GM13977 (cell line): Measurements from ENCODE around the gene C12orf75.
A peak's percentile ranks its signal among the peaks of the same experiment; 100 is the strongest.

Source experiments
- DNase-seq: peaks from one replicate; pipeline ENCODE4 v3.0.0; 2012; ENCODE audit warnings: low spot score
- CTCF ChIP-seq: IDR thresholded peaks from 2 replicates; pipeline ENCODE4 v1.5.1; 2012; ENCODE audit warnings: mild to moderate bottlenecking, control low read depth; ENCODE audit not compliant: insufficient read depth; ENCODE audit errors: extremely low read depth, missing control alignments
- in situ Hi-C: fragments of 300-500 bp; cut with MboI; formaldehyde crosslinking; loops from one replicate; pipeline ENCODE4 v1.12.0; 2022; ENCODE audit warnings: low sequenced_read_pairs, low pct_unique_long_range_greater_than_20kb, mixed read lengths, inconsistent platforms; ENCODE audit not compliant: unreplicated experiment

Gene C12orf75

DNA sequence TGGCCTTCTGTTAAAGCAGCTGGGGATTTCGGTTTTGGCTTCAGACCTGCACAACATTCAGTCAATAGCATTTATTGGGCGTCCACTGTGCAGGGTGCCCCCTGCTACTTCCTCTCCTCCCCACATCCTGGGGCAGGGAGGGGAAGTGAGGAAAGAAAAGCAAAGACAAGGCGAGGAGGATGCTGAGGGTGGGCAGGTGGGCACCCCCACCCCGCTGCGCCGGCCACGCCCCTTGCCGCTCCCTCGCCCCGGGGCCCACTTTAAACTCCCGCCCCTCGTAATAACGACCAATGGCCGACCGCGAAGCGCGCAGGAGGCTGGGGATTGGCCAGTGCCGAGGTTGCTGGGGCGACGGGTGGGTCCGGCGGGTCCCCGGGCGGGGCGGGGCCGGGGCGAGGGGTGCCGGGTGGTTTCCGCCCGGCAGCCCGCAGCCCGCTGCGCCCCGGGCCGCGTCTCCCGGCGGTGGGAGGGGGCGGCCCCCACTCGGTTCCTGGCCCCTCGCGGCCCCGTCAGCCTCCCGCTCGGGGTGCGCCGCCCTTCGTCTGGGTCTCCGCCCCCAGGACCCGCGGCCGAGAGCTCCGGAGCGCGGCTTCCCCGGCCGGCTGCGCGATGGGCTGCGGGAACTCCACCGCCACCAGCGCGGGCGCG lies at the start of gene C12orf75:
Gene C12orf75, plus strand, starts transcription at position 409 of the 648 bp plus-strand sequence. Its CDS starts 201 bp downstream, at position 610.
- in situ Hi-C loops, result no loop called here
- peak; percentile 94 for DNase-seq
- no peak for TF ChIP-seq CTCF

GRCh38 chr12:105280966-105281693 lies 49.4 kb upstream of the C12orf75 start:
- TF ChIP-seq CTCF, result no peak
- DNase-seq, result no peak
- in situ Hi-C loops, result loop anchor here (25.0 kb wide), 1 partner anchor 106 kb away; no protein-coding TSS in a partner anchor

DNA sequence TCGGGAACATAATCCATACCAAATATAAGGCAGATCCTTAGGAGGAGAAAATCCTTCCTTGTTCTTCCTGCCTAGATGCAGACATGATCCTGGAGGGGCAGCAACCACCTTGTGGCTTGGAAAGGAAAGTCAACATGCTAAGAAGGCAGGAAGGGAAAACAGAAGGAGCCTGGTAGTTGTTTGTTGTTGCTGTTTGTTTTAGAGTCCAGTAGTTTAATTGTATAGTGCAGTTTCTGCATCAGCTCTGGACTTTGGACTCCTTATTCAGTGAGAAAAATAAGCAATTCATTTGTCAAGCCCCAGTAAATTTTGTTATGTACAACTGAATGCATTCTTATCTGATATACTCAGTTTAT lies 48.8 kb upstream of the C12orf75 start:
- DNase-seq, result no peak
- in situ Hi-C loops, result loop anchor here (25.0 kb wide), 1 partner anchor 106 kb away; no protein-coding TSS in a partner anchor

GRCh38 chr12:105285378-105285777 lies 45.1 kb upstream of the C12orf75 start:
- no peak for TF ChIP-seq CTCF
- DNase-seq, result no peak
- in situ Hi-C loops, result loop anchor here (25.0 kb wide), 1 partner anchor 102 kb away; no protein-coding TSS in a partner anchor

More for the DNA sequence above, 48.8 kb upstream of the C12orf75 start:
- no peak for TF ChIP-seq CTCF

DNA sequence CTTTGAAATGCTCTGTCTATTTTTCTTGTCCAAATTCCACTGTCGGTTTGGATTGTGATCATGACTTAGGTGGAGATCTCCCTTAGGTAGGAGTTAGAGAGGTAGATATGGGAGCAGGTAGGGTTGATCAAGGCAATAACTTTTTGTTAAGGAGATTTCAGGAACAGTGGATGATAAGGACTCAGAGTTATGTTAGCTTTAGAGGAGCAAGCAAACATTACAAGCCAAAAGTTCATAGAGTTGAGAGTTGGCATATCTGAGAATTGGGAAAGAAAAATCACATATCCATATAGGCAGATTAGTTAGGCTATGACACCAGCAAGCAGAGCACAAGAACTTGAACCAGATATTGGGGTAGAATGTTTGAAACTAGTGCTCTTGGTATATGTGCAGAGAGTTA lies 43.1 kb upstream of the C12orf75 start:
- no peak for TF ChIP-seq CTCF
- in situ Hi-C loops, result loop anchor here (25.0 kb wide), 1 partner anchor 100 kb away; no protein-coding TSS in a partner anchor
- DNase-seq, result no peak

- TF ChIP-seq CTCF, result no peak
- DNase-seq, result peak; percentile 6
- in situ Hi-C loops, result loop anchor here (25.0 kb wide), 1 partner anchor 99 kb away; no protein-coding TSS in a partner anchor
These were observed 42.0 kb upstream of the C12orf75 start for GRCh38 chr12:105288311-105288996.
